Vagina (tissue), 2 donors: ENCODE measurements around the gene CFAP45.

Experiments
- CTCF ChIP-seq, 3 experiments: fragments of 450-650 bp in 2 of 3; fragments of 200-600 bp in 1 of 3; sonication (generic) in 1 of 3; IDR thresholded peaks; one replicate each; pipeline ENCODE4 v1.5.1; 2017 to 2019; ENCODE audit warnings: antibody characterized with exemption in 3 of 3, mild to moderate bottlenecking in 2 of 3, moderate library complexity in 2 of 3
- POLR2A ChIP-seq, 2 donors: fragments of 450-650 bp; IDR thresholded peaks; one replicate each; pipeline ENCODE4 v1.6.1; 2017; ENCODE audit warnings: antibody characterized with exemption in 2 of 2, mild to moderate bottlenecking in 2 of 2, moderate library complexity in 2 of 2

- TF ChIP-seq CTCF (IDR thresholded peaks at IDR 0.05), result no peak
- TF ChIP-seq POLR2A (IDR thresholded peaks at IDR 0.05), result no peak
These were observed 29.3 kb downstream of the CFAP45 start for GRCh38 chr1:159870704-159871103.
